ENCODE data around the gene LIPC.

The LIPC gene

DNA sequence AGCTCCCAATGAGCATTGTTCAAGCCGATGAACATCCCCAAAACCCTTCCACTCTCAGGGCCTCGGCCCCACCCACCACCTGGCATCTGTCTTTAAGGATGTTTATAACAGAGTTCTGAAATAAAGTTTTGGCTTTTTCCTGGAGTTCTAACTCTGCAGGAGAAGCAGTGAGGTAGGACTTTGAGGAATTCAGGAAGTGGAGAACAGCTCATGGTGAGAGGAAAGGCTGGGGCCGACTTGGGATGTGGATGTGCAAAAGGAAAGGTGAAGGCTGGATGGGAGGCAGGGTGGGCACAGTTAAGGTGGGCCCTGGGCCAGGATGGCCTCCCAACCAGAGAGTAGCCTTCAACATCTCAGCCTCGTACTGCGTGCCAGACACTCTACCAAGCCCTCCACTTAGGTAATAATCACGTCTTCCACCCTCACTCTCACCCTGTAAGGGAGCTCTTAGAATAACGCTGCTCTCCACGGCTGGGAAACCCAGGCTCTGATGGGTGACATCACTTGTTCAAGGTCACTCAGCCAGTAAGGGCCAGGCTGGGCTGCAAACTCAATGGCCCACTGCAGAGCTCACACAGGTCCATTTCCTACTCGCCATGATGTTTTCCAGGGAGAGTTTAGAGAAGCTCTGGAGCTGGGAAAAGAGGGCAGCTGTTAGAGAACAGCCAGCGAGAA lies 28.5 kb downstream of the LIPC start:
- DNase-seq: no peak

GRCh38 chr15:58460872-58461271 lies 29.1 kb downstream of the LIPC start:
- no peak for DNase-seq

- DNase-seq: no peak
Measured at GRCh38 chr15:58462547-58462946, 30.8 kb downstream of the LIPC start.

GRCh38 chr15:58462973-58463663 lies 31.3 kb downstream of the LIPC start:
- DNase-seq: peak; percentile 32

DNA sequence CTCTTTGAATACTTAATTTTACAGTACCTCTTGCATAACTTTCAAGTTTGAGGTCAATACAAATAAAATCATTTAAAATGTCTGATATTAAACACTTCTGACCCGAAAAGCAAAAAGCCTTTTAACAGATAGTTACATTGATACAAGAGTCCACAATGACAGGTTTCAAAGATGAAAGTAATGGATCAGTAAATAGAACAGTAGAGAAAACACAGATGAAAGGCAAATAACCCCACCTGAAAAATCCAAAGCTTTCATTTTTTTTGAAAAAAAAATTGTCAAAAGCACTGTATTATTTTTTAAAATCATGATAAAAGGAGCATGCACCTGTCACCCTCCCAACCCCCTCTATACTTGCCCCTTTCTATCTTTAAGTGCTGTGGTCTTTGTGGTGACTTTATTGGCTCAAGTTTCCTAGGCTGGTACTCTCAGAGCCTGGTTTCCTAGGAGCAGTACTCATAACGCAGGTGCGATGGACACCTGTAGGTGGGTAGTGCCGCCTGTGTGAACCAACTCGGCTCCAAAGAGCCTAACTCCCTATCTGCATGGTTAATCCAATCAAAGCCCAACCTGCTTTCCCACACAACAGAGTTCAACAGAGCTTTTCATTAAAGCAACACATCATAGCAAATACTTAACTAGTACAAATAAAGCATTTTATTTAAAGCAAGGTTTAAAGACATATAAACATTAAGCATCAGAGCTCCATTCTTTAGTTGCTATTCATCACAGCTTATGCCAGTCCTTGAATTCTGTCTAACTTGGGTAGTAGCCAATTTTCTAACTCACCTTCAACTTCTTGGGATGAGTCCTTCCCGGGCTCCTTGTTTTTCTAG lies 32.2 kb downstream of the LIPC start:
- no peak for DNase-seq

DNA sequence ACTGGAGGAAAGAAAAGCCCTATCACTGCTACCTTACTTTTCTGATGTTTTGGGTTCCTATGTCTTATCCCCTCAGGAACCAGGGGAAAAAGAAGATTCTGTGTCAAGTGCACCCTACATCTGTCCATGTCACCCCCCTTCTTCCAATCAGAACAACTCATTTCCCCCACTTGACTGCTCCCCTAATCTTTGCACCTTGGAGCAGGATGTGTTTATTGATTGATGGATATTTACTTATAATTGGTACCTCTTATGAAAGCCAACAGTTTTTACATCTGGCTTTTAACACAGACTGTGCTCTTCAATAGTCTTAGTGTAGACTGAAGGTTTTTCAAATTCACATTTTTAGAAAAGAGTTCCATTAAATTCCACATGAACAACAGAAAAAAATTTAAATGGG lies 33.3 kb downstream of the LIPC start:
- no peak for DNase-seq

- DNase-seq: no peak
Measured at GRCh38 chr15:58465866-58466517, 34.2 kb downstream of the LIPC start.

- DNase-seq: no peak
Measured at GRCh38 chr15:58466566-58466965, 34.8 kb downstream of the LIPC start.

DNA sequence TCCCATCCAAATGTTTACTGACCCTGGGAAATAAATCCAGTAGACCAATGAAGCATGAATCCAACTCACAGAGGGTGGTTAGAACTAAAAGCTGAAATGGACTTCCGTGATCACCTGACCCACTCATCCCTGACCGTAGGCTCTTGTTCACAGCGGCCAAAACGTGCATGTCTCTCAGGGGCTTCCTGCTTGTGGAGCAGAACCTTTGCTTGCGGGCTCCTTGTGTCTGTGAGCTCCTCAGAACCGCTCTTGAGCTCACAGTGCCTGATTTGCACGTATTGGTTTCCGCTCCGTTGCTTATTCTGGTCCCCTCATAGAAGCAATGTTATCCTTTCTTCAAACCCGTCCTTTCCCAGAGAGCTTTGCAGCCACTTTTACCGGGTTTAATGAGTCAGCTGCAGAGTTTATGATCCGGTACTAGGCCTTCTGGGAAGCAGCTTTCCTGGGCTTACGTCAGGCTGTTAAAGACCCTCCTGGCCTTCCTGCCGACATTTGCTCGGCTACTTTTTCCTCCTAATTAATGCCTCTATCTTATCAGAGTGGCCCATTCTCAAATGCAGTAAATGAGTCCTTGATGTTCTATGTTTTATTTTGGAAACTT lies 35.4 kb downstream of the LIPC start:
- no peak for DNase-seq

GRCh38 chr15:58467722-58468423 lies 36.1 kb downstream of the LIPC start:
- no peak for DNase-seq

GRCh38 chr15:58469432-58470353 lies 37.9 kb downstream of the LIPC start:
- peak; percentile 47 for DNase-seq

DNA sequence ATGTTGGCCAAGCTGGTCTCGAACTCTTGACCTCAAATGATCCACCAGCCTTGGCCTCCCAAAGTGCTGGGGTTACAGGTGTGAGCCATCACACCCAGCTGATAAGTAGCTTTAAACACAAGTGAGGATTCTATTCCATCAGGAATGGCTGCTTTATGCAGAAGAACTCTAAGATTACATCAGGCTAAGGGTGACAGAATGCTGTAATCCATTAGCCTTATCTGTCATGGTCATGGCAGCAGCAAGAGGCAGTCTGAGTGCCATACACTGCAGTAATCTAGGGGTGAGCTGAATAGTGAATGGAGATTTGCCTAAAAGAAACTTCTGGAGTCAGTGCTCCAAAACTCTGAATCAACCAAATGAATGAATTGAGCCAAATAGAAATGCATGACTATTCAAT lies 39.6 kb downstream of the LIPC start:
- DNase-seq: no peak

DNA sequence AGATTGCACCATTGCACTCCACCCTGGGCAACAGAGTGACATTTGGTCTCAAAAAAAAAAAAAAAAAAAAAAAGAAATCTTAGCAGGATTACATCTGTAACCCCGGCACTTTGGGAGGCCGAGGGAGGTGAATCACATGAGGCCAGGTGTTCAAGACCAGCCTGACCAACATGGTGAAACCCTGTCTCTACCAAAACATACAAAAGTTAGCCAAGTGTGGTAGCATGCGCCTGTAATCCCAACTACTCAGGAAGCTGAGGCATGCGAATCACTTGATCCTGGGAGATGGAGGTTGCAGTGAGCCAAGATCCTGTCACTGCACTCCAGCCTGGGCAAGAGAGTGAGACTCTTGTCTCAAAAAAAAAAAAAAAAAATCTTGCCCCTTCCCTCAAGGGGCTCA lies 40.4 kb downstream of the LIPC start:
- no peak for DNase-seq

GRCh38 chr15:58472821-58473581 lies 41.2 kb downstream of the LIPC start:
- DNase-seq: peak; percentile 57

DNA sequence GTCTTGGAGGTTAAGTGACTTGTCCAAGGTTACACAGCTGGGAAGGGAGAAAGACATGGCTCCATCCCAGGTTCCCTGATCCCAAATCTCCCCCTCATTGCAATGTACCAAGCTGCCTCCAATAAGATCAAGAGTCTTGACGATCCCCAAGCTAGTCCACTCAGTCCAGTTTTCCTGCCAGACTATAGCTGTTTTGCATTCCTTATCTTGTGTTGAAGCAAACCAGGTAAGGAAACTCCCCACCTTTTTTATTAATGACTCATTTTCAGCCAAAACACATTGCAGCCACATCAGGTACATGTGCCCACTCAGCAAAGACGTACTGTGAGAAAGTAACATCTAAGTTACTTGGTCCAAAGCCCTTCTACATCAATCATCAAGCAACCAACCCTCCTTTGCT lies 41.9 kb downstream of the LIPC start:
- peak; percentile 21 for DNase-seq

DNA sequence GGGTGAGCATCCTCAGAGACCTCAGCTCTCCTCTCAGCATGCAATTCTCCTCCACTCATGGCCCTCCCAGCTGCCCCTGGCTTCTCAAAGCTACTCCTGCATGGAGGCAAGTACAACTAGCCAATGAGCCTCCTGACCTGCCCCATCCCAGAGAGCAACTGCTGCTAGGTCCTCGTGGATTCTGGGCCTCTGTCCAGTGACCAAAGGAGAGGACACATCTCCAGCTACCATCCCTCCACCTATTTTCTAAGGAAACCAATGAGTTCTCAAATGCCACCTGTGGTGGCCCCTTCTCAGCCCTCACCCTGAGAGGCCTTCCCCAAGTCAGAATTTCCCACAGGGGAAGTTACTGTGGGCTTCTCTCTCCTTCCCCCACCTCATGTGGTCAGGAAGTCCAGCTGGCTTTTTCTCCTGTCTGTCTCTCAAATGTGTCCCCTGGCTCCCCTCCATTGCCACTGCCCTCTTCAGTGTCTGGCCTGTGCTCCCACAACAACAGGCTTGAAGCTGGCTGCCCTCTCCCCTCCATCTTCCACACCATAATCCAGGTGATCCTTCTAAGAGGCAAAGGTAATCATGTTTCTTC lies 43.0 kb downstream of the LIPC start:
- DNase-seq: no peak

GRCh38 chr15:58475573-58476524 lies 44.1 kb downstream of the LIPC start:
- DNase-seq: no peak

DNA sequence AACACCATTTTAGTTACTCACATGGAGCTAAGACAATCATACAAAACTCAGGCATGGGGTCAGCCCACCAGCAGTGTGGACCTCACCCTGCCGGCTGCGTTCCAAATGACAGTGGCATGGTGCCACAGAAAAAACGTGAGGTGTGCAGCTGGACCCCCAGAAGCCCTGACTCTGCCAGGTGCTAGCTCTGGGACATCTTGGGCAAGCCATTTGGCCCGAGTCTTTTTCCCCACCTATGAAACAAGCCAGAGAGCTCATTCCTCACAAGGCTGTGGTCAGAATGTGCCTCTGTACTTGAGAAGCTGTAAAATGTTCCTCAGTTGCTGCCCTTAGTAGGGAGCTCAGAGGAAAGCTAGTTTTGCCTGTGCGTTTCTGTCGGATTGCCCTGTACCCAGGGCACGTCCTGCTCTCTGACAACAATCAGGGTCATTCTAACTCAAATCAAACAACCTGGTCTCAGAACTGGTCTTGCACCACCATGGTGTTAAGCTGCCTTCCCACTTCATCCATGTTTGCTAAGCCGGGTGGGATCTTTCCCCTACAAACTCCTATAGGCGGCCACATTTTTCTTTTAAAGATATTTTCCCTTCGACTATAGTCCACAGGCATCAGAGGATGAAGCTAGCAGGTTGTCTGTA lies 44.9 kb downstream of the LIPC start:
- DNase-seq: no peak
